ENCODE results near the gene YWHAG. TPM values are rescaled to one million over a fixed set of nuclear protein-coding genes. Genes with fewer than 3 reads are reported as not detected.

Gene YWHAG
- total and polyA plus RNA-seq, 9 of the 15 experiments (the other 6 are each of a cell fraction or from before 2014, with no cell fraction given), result 30.4 to 246 (median 94.5) TPM

DNA sequence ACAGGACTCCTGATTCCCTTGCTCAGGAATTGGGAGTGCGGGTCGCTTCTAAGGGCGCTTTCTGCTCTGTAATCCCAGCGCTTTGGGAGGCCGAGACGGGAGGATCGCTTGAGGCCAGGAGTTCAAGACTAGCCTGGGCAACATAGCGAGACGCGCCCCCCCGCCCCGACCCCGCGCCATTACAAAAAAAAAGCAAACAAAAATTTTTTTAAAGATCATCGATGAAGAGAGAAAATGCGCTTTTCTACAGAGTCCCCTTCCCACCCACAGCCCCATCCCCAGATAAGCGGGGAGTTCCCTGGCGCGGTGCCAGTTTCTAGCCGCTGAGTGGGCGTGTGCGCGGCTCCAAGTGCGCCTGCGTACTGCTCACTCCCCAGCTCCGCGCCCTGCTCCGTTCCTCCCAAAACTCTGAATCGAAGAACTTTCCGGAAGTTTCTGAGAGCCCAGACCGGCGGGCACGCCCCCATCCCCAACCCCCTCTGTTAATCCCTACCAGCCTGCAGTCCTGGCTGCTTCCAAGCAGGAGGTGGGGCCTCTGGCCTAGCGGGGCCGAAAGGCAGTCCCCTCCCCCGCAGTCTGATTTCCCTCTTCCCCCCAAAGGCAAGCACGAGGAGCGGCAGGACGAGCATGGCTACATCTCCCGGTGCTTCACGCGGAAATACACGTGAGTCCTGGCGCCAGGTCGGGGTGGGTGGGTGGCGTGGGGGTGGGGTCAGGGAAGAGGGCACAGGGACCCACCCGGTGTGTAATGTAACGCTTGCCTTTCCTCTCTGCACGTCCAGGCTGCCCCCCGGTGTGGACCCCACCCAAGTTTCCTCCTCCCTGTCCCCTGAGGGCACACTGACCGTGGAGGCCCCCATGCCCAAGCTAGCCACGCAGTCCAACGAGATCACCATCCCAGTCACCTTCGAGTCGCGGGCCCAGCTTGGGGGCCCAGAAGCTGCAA is 55.3 kb downstream of the YWHAG start (continued):
- TF ChIP-seq, protein P1, sequence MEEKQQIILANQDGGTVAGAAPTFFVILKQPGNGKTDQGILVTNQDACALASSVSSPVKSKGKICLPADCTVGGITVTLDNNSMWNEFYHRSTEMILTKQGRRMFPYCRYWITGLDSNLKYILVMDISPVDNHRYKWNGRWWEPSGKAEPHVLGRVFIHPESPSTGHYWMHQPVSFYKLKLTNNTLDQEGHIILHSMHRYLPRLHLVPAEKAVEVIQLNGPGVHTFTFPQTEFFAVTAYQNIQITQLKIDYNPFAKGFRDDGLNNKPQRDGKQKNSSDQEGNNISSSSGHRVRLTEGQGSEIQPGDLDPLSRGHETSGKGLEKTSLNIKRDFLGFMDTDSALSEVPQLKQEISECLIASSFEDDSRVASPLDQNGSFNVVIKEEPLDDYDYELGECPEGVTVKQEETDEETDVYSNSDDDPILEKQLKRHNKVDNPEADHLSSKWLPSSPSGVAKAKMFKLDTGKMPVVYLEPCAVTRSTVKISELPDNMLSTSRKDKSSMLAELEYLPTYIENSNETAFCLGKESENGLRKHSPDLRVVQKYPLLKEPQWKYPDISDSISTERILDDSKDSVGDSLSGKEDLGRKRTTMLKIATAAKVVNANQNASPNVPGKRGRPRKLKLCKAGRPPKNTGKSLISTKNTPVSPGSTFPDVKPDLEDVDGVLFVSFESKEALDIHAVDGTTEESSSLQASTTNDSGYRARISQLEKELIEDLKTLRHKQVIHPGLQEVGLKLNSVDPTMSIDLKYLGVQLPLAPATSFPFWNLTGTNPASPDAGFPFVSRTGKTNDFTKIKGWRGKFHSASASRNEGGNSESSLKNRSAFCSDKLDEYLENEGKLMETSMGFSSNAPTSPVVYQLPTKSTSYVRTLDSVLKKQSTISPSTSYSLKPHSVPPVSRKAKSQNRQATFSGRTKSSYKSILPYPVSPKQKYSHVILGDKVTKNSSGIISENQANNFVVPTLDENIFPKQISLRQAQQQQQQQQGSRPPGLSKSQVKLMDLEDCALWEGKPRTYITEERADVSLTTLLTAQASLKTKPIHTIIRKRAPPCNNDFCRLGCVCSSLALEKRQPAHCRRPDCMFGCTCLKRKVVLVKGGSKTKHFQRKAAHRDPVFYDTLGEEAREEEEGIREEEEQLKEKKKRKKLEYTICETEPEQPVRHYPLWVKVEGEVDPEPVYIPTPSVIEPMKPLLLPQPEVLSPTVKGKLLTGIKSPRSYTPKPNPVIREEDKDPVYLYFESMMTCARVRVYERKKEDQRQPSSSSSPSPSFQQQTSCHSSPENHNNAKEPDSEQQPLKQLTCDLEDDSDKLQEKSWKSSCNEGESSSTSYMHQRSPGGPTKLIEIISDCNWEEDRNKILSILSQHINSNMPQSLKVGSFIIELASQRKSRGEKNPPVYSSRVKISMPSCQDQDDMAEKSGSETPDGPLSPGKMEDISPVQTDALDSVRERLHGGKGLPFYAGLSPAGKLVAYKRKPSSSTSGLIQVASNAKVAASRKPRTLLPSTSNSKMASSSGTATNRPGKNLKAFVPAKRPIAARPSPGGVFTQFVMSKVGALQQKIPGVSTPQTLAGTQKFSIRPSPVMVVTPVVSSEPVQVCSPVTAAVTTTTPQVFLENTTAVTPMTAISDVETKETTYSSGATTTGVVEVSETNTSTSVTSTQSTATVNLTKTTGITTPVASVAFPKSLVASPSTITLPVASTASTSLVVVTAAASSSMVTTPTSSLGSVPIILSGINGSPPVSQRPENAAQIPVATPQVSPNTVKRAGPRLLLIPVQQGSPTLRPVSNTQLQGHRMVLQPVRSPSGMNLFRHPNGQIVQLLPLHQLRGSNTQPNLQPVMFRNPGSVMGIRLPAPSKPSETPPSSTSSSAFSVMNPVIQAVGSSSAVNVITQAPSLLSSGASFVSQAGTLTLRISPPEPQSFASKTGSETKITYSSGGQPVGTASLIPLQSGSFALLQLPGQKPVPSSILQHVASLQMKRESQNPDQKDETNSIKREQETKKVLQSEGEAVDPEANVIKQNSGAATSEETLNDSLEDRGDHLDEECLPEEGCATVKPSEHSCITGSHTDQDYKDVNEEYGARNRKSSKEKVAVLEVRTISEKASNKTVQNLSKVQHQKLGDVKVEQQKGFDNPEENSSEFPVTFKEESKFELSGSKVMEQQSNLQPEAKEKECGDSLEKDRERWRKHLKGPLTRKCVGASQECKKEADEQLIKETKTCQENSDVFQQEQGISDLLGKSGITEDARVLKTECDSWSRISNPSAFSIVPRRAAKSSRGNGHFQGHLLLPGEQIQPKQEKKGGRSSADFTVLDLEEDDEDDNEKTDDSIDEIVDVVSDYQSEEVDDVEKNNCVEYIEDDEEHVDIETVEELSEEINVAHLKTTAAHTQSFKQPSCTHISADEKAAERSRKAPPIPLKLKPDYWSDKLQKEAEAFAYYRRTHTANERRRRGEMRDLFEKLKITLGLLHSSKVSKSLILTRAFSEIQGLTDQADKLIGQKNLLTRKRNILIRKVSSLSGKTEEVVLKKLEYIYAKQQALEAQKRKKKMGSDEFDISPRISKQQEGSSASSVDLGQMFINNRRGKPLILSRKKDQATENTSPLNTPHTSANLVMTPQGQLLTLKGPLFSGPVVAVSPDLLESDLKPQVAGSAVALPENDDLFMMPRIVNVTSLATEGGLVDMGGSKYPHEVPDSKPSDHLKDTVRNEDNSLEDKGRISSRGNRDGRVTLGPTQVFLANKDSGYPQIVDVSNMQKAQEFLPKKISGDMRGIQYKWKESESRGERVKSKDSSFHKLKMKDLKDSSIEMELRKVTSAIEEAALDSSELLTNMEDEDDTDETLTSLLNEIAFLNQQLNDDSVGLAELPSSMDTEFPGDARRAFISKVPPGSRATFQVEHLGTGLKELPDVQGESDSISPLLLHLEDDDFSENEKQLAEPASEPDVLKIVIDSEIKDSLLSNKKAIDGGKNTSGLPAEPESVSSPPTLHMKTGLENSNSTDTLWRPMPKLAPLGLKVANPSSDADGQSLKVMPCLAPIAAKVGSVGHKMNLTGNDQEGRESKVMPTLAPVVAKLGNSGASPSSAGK (IDR thresholded peaks at IDR 0.05), result peak; percentile 95
- TF ChIP-seq, protein P2, sequence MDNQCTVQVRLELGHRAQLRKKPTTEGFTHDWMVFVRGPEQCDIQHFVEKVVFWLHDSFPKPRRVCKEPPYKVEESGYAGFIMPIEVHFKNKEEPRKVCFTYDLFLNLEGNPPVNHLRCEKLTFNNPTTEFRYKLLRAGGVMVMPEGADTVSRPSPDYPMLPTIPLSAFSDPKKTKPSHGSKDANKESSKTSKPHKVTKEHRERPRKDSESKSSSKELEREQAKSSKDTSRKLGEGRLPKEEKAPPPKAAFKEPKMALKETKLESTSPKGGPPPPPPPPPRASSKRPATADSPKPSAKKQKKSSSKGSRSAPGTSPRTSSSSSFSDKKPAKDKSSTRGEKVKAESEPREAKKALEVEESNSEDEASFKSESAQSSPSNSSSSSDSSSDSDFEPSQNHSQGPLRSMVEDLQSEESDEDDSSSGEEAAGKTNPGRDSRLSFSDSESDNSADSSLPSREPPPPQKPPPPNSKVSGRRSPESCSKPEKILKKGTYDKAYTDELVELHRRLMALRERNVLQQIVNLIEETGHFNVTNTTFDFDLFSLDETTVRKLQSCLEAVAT (IDR thresholded peaks at IDR 0.05), result no peak
- TF ChIP-seq NBN (IDR thresholded peaks at IDR 0.05; ENCODE audit: low read depth) (peak; percentile 47; the same call in 1 of the 2 replicates), POLR3G (IDR thresholded peaks at IDR 0.05; ENCODE audit: extremely low read depth, insufficient read length, insufficient replicate concordance) (no peak), ZNF347 (CRISPR knock-in tag; IDR thresholded peaks at IDR 0.05; ENCODE audit: low read depth) (no peak), KAT8 (IDR thresholded peaks at IDR 0.05; ENCODE audit: low read depth) (no peak), SNIP1 (IDR thresholded peaks at IDR 0.05; ENCODE audit: low read depth) (no peak), POLR2AphosphoS2 (IDR thresholded peaks at IDR 0.05; ENCODE audit: low read length) (0 out of 2 replicates have a peak, but pooled peaks have one; percentile 43)
- TF ChIP-seq, protein P3, sequence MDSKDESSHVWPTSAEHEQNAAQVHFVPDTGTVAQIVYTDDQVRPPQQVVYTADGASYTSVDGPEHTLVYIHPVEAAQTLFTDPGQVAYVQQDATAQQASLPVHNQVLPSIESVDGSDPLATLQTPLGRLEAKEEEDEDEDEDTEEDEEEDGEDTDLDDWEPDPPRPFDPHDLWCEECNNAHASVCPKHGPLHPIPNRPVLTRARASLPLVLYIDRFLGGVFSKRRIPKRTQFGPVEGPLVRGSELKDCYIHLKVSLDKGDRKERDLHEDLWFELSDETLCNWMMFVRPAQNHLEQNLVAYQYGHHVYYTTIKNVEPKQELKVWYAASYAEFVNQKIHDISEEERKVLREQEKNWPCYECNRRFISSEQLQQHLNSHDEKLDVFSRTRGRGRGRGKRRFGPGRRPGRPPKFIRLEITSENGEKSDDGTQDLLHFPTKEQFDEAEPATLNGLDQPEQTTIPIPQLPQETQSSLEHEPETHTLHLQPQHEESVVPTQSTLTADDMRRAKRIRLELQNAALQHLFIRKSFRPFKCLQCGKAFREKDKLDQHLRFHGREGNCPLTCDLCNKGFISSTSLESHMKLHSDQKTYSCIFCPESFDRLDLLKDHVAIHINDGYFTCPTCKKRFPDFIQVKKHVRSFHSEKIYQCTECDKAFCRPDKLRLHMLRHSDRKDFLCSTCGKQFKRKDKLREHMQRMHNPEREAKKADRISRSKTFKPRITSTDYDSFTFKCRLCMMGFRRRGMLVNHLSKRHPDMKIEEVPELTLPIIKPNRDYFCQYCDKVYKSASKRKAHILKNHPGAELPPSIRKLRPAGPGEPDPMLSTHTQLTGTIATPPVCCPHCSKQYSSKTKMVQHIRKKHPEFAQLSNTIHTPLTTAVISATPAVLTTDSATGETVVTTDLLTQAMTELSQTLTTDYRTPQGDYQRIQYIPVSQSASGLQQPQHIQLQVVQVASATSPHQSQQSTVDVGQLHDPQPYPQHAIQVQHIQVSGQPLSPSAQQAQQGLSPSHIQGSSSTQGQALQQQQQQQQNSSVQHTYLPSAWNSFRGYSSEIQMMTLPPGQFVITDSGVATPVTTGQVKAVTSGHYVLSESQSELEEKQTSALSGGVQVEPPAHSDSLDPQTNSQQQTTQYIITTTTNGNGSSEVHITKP (IDR thresholded peaks at IDR 0.05; ENCODE audit: partially characterized antibody), result peak; percentile 54
